GM19438 (cell line): ENCODE results near the gene HOXB6.

Source experiments
- ATAC-seq: cut with Tn5 transposase; IDR thresholded peaks from one replicate; pipeline ENCODE4 v1.9.1; 2021; ENCODE audit warnings: low read depth; ENCODE audit not compliant: unreplicated experiment

Gene HOXB6

GRCh38 chr17:48604770-48605329 is at the start of gene HOXB6:
TSS of gene HOXB6 (minus strand) at chr17:48604986. CDS start at chr17:48598150, 6,836 bp downstream.
- no peak for ATAC-seq

- no peak for ATAC-seq
These were observed 45.0 kb upstream of the HOXB6 start for GRCh38 chr17:48649741-48650140.

- no peak for ATAC-seq
These were observed 43.1 kb upstream of the HOXB6 start for GRCh38 chr17:48647963-48648245.

GRCh38 chr17:48647103-48647962 is 42.5 kb upstream of the HOXB6 start:
- no peak for ATAC-seq

- ATAC-seq: no peak
These were observed 41.7 kb upstream of the HOXB6 start for GRCh38 chr17:48646183-48647102.

- ATAC-seq: no peak
These were observed 40.9 kb upstream of the HOXB6 start for GRCh38 chr17:48645639-48646182.

- ATAC-seq: no peak
These were observed 40.2 kb upstream of the HOXB6 start for GRCh38 chr17:48644910-48645557.

- ATAC-seq: no peak
These were observed 39.4 kb upstream of the HOXB6 start for GRCh38 chr17:48644159-48644558.

GRCh38 chr17:48643697-48644012 is 38.9 kb upstream of the HOXB6 start:
- no peak for ATAC-seq

- no peak for ATAC-seq
These were observed 38.3 kb upstream of the HOXB6 start for GRCh38 chr17:48642843-48643696.

- ATAC-seq: no peak
These were observed 37.5 kb upstream of the HOXB6 start for GRCh38 chr17:48642059-48642842.

- ATAC-seq: no peak
These were observed 36.8 kb upstream of the HOXB6 start for GRCh38 chr17:48641541-48642058.

GRCh38 chr17:48640858-48641180 is 36.0 kb upstream of the HOXB6 start:
- ATAC-seq: no peak

- no peak for ATAC-seq
These were observed 35.4 kb upstream of the HOXB6 start for GRCh38 chr17:48639982-48640857.

- ATAC-seq: no peak
These were observed 34.4 kb upstream of the HOXB6 start for GRCh38 chr17:48639136-48639535.

GRCh38 chr17:48637323-48638260 is 32.8 kb upstream of the HOXB6 start:
- no peak for ATAC-seq
